ENCODE measurements around the gene STAM.

The STAM gene

GRCh38 chr10:17648243-17649035 lies 4.5 kb downstream of the STAM start:
- DNase-seq, result no peak

GRCh38 chr10:17649052-17649451 lies 5.1 kb downstream of the STAM start:
- no peak for DNase-seq

GRCh38 chr10:17649836-17650235 lies 5.9 kb downstream of the STAM start:
- DNase-seq, result no peak

- no peak for DNase-seq
These were observed 6.5 kb downstream of the STAM start for GRCh38 chr10:17650416-17650815.

- no peak for DNase-seq
These were observed 7.9 kb downstream of the STAM start for GRCh38 chr10:17651896-17652295.

GRCh38 chr10:17652585-17652984 lies 8.6 kb downstream of the STAM start:
- DNase-seq, result no peak

GRCh38 chr10:17655009-17655408 lies 11.1 kb downstream of the STAM start:
- DNase-seq, result no peak

- no peak for DNase-seq
These were observed 11.7 kb downstream of the STAM start for GRCh38 chr10:17655567-17656146.

GRCh38 chr10:17657103-17657500 lies 13.2 kb downstream of the STAM start:
- no peak for DNase-seq

GRCh38 chr10:17659365-17659764 lies 15.4 kb downstream of the STAM start:
- DNase-seq, result no peak

- DNase-seq, result no peak
These were observed 17.0 kb downstream of the STAM start for GRCh38 chr10:17660921-17661320.

- no peak for DNase-seq
These were observed 17.6 kb downstream of the STAM start for GRCh38 chr10:17661510-17661909.

- DNase-seq, result no peak
These were observed 18.5 kb downstream of the STAM start for GRCh38 chr10:17662193-17663138.

- DNase-seq, result no peak
These were observed 19.5 kb downstream of the STAM start for GRCh38 chr10:17663450-17663849.

GRCh38 chr10:17665747-17666146 lies 21.8 kb downstream of the STAM start:
- DNase-seq, result peak; percentile 89

GRCh38 chr10:17668435-17669184 lies 24.7 kb downstream of the STAM start:
- DNase-seq, result no peak

GRCh38 chr10:17669185-17669872 lies 25.4 kb downstream of the STAM start:
- no peak for DNase-seq

GRCh38 chr10:17671307-17671706 lies 27.4 kb downstream of the STAM start:
- DNase-seq, result no peak

GRCh38 chr10:17673471-17674061 lies 29.6 kb downstream of the STAM start:
- peak; percentile 80 for DNase-seq

GRCh38 chr10:17674566-17674965 lies 30.6 kb downstream of the STAM start:
- DNase-seq, result no peak

- DNase-seq, result no peak
These were observed 31.7 kb downstream of the STAM start for GRCh38 chr10:17675638-17676037.

GRCh38 chr10:17676919-17677318 lies 33.0 kb downstream of the STAM start:
- no peak for DNase-seq

Measured in suppressor macrophage treated with lipopolysaccharide for 4 hours (primary cell).